MM.1S (cell line): ENCODE data around the gene MYLK3.

Experiments used
- DNase-seq: peaks from one replicate; pipeline ENCODE4 v3.0.0-alpha.2; 2015
- H2AFZ ChIP-seq: fragments of 300-600 bp; sonication (generic); 2 replicates; pipeline ENCODE4 v1.6.0; 2016; ENCODE audit warnings: antibody characterized with exemption, low read length
- H3F3A ChIP-seq: fragments of 300-600 bp; sonication (generic); 2 replicates; pipeline ENCODE4 v1.6.1; 2016; ENCODE audit warnings: mild to moderate bottlenecking, antibody characterized with exemption, low read length, moderate library complexity, mixed read lengths; ENCODE audit not compliant: insufficient read depth
- H3K27ac ChIP-seq: fragments of 300-600 bp; sonication (generic); 2 replicates; pipeline ENCODE4 v1.5.1; 2016; ENCODE audit warnings: mild to moderate bottlenecking, low read length
- H3K27me3 ChIP-seq: fragments of 300-600 bp; sonication (generic); replicated peaks from 2 replicates; pipeline ENCODE4 v1.6.0; 2016; ENCODE audit warnings: low read length; ENCODE audit not compliant: insufficient read depth
- H3K36me3 ChIP-seq: fragments of 300-600 bp; sonication (generic); replicated peaks from 2 replicates; pipeline ENCODE4 v1.6.1; 2016; ENCODE audit warnings: mild to moderate bottlenecking, low read length, mixed read lengths; ENCODE audit not compliant: insufficient read depth
- H3K4me1 ChIP-seq: fragments of 300-600 bp; sonication (generic); 2 replicates; pipeline ENCODE4 v1.6.1; 2016; ENCODE audit warnings: low read length, mixed read lengths
- H3K4me2 ChIP-seq: fragments of 300-600 bp; sonication (generic); 2 replicates; pipeline ENCODE4 v1.6.0; 2016; ENCODE audit warnings: low read depth, low read length
- H3K4me3 ChIP-seq: fragments of 300-600 bp; sonication (generic); 2 replicates; pipeline ENCODE4 v1.5.1; 2016; ENCODE audit warnings: low read length, mixed read lengths
- H3K79me2 ChIP-seq: fragments of 300-600 bp; sonication (generic); 2 replicates; pipeline ENCODE4 v1.6.1; 2016; ENCODE audit warnings: mixed run types, low read length, mixed read lengths
- H3K9ac ChIP-seq: fragments of 300-600 bp; sonication (generic); 2 replicates; pipeline ENCODE4 v1.6.1; 2016; ENCODE audit warnings: low read length, mixed read lengths
- H3K9me2 ChIP-seq: fragments of 300-600 bp; sonication (generic); replicated peaks from 2 replicates; pipeline ENCODE4 v1.6.1; 2016; ENCODE audit warnings: mild to moderate bottlenecking, low read length, mixed read lengths; ENCODE audit not compliant: insufficient read depth
- H3K9me3 ChIP-seq: fragments of 300-600 bp; sonication (generic); replicated peaks from 2 replicates; pipeline ENCODE4 v1.6.1; 2016; ENCODE audit warnings: mild to moderate bottlenecking, low read length, mixed read lengths; ENCODE audit not compliant: insufficient read depth
- H4K20me1 ChIP-seq: fragments of 300-600 bp; sonication (generic); 2 replicates; pipeline ENCODE4 v1.6.1; 2016; ENCODE audit warnings: mild to moderate bottlenecking, low read length, moderate library complexity, mixed read lengths; ENCODE audit not compliant: insufficient read depth
- CTCF ChIP-seq: fragments of 300-600 bp; sonication (generic); IDR thresholded peaks from 2 replicates; pipeline ENCODE4 v1.5.1; 2016; ENCODE audit warnings: antibody characterized with exemption, low read length, mixed read lengths
- EZH2 ChIP-seq: fragments of 300-600 bp; sonication (generic); optimal IDR thresholded peaks from 2 replicates; pipeline ENCODE3; 2017; ENCODE audit warnings: low read depth, mild to moderate bottlenecking, antibody characterized with exemption, low read length, mixed read lengths
- EZH2phosphoT487 ChIP-seq: fragments of 300-600 bp; sonication (generic); IDR thresholded peaks from 2 replicates; pipeline ENCODE4 v1.6.1; 2018; ENCODE audit warnings: antibody characterized with exemption, low read length

The MYLK3 gene

DNA sequence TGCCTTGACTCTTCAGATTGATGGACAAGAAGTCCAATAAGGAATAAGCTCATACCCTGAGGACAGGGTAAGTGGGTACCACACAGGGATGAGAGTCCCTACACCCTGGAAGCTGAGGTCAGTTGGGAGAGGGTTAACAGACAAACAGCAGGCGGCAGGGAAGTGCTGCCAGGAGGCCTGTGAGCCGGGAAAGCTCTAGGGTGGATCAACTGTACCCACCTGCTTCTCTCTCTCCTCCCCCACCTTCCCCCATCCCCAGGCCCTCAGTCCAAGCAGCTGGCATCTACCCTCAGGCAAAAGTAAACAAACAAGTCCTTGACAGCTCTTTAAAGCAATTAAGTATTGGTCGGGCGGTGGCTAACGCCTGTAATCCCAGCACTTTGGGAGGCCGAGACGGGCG, 20.7 kb upstream of the MYLK3 start:
- H3K27ac ChIP-seq: no peak overlapping the region
- no peaks in the 10 kb centered on the region for H3K36me3 ChIP-seq
- H3K4me3 ChIP-seq: no peak overlapping the region
- no peaks in the 10 kb centered on the region for H3K4me1 ChIP-seq
- TF ChIP-seq EZH2phosphoT487: no peak
- TF ChIP-seq CTCF: no peak
- no peak for TF ChIP-seq EZH2
- no peaks in the 10 kb centered on the region for H3F3A ChIP-seq
- H4K20me1 ChIP-seq: no peaks in the 10 kb centered on the region
- no peaks in the 10 kb centered on the region for H3K27me3 ChIP-seq
- no peak overlapping the region for H3K9ac ChIP-seq
- H3K4me2 ChIP-seq: no peak overlapping the region
- H3K9me2 ChIP-seq: no peaks in the 10 kb centered on the region
- DNase-seq: no peak
- no peak overlapping the region for H2AFZ ChIP-seq
- no peaks in the 10 kb centered on the region for H3K79me2 ChIP-seq
- H3K9me3 ChIP-seq: no peaks in the 10 kb centered on the region

GRCh38 chr16:46765050-46765449, 16.9 kb upstream of the MYLK3 start:
- Histone ChIP-seq H3F3A (no peaks in the 10 kb centered on the region), H2AFZ (no peak overlapping the region), H3K9me3 (no peaks in the 10 kb centered on the region), H4K20me1 (no peaks in the 10 kb centered on the region), H3K9ac (no peak overlapping the region), H3K4me2 (no peak overlapping the region), H3K9me2 (no peaks in the 10 kb centered on the region), H3K27me3 (no peaks in the 10 kb centered on the region), H3K79me2 (no peaks in the 10 kb centered on the region), H3K4me1 (no peaks in the 10 kb centered on the region), H3K27ac (no peak overlapping the region), H3K4me3 (no peak overlapping the region), H3K36me3 (no peaks in the 10 kb centered on the region)
- no peak for DNase-seq
- TF ChIP-seq EZH2phosphoT487: no peak

- Histone ChIP-seq H3K9me3 (no peaks in the 10 kb centered on the region), H3K9me2 (no peaks in the 10 kb centered on the region), H3K9ac (no peak overlapping the region), H4K20me1 (no peaks in the 10 kb centered on the region), H3K27ac (no peak overlapping the region), H2AFZ (no peak overlapping the region), H3K4me1 (no peaks in the 10 kb centered on the region), H3K4me3 (no peak overlapping the region), H3K27me3 (no peaks in the 10 kb centered on the region), H3K79me2 (no peaks in the 10 kb centered on the region), H3K36me3 (no peaks in the 10 kb centered on the region), H3F3A (no peaks in the 10 kb centered on the region), H3K4me2 (no peak overlapping the region)
- no peak for TF ChIP-seq EZH2phosphoT487
- no peak for TF ChIP-seq EZH2
- no peak for TF ChIP-seq CTCF
- no peak for DNase-seq
Observed at GRCh38 chr16:46763147-46763546, 15.0 kb upstream of the MYLK3 start.

GRCh38 chr16:46762583-46762982, 14.4 kb upstream of the MYLK3 start:
- H4K20me1 ChIP-seq: no peaks in the 10 kb centered on the region
- H2AFZ ChIP-seq: no peak overlapping the region
- no peak overlapping the region for H3K4me3 ChIP-seq
- DNase-seq: no peak
- H3K4me2 ChIP-seq: no peak overlapping the region
- no peaks in the 10 kb centered on the region for H3K9me2 ChIP-seq
- H3K27me3 ChIP-seq: no peaks in the 10 kb centered on the region
- no peak for TF ChIP-seq CTCF
- TF ChIP-seq EZH2: no peak
- TF ChIP-seq EZH2phosphoT487: no peak
- no peaks in the 10 kb centered on the region for H3K36me3 ChIP-seq
- no peak overlapping the region for H3K9ac ChIP-seq
- no peaks in the 10 kb centered on the region for H3K79me2 ChIP-seq
- H3K9me3 ChIP-seq: no peaks in the 10 kb centered on the region
- no peaks in the 10 kb centered on the region for H3F3A ChIP-seq
- no peaks in the 10 kb centered on the region for H3K4me1 ChIP-seq
- H3K27ac ChIP-seq: no peak overlapping the region
